K562 (cell line): Measurements from ENCODE around the gene RNF13. TPM values are rescaled to one million over a fixed set of nuclear protein-coding genes. Genes with fewer than 3 reads are reported as not detected.
"Not testable (repeated sequence)": the region's sequence is repeated elsewhere in the genome, so short reads cannot be mapped to it uniquely, and the experiment has no call there.

Experiments used
- ATAC-seq: fragments of 200-7000 bp; cut with Tn5 transposase; 3 replicates; pipeline ENCODE4 v1.9.1; 2020; ENCODE audit warnings: moderate library complexity
- BruUV-seq: library from RNA; stranded (reverse); fragments of 400-500 nt; replicated peaks from 2 replicates; lab custom pipeline; 2021; lab: Mats Ljungman, UMichigan
- CTCF ChIA-PET: fragments of 300-600 bp; formaldehyde crosslinking; extraction: SDS; loops from one replicate; lab custom pipeline; 2021; ENCODE audit warnings: low intra/inter-chr PET ratio; lab: Yijun Ruan, JAX
- POLR2A ChIA-PET: fragments of 300-600, 350-650 bp; sonication (Branson Sonifier 250); formaldehyde crosslinking; extraction: SDS; loops from one replicate; lab custom pipeline; 2021; ENCODE audit warnings: antibody characterized with exemption, inconsistent platforms; lab: Yijun Ruan, JAX
- DNase-seq, 4 experiments: peaks; one replicate each; pipeline versions ENCODE4 v3.0.0 to v3.0.0-alpha.2; 2011 to 2018; ENCODE audit warnings: low spot score in 3 of 4, mixed read lengths in 3 of 4; ENCODE audit errors: extremely low read depth in 1 of 4
- FAIRE-seq: peaks from 2 replicates; lab custom pipeline; 2011; peaks lifted over from hg19 to GRCh38; lab: Jason Lieb, UNC
- H2AFZ ChIP-seq: 2 replicates; pipeline ENCODE4 v1.6.0; 2011; ENCODE audit warnings: low read depth, low read length, control low read depth, inconsistent platforms
- H3K27ac ChIP-seq: fragments of 200-600 bp; 3 replicates; pipeline ENCODE4 v1.8.0; 2011; ENCODE audit warnings: low read depth, mild to moderate bottlenecking, control low read depth, inconsistent platforms, low read length, moderate library complexity, mixed read lengths; ENCODE audit errors: extremely low read depth
- H3K27me3 ChIP-seq, 2 experiments: fragments of 300-600 bp in 1 of 2; 2 replicates in 1 of 2; 3 replicates in 1 of 2; pipeline versions ENCODE4 v1.6.0 to v1.8.0; 2011; ENCODE audit warnings: inconsistent platforms in 2 of 2, low read length in 2 of 2, mild to moderate bottlenecking in 1 of 2, mixed read lengths in 1 of 2, moderate library complexity in 1 of 2; ENCODE audit not compliant: control insufficient read depth in 2 of 2, insufficient read depth in 2 of 2
- H3K36me3 ChIP-seq: fragments of 300-600 bp; 3 replicates; pipeline ENCODE4 v1.8.0; 2011; ENCODE audit warnings: mild to moderate bottlenecking, low read length, inconsistent platforms; ENCODE audit not compliant: control insufficient read depth, insufficient read depth
- H3K4me1 ChIP-seq, 2 experiments: fragments of 200-600 bp in 1 of 2; replicated peaks in 1 of 2; 2 replicates in 1 of 2; 3 replicates in 1 of 2; pipeline versions ENCODE4 v1.5.1 to v1.8.0; 2011; ENCODE audit warnings: inconsistent platforms in 2 of 2, low read length in 2 of 2, mild to moderate bottlenecking in 1 of 2, mixed read lengths in 1 of 2, moderate library complexity in 1 of 2; ENCODE audit not compliant: control insufficient read depth in 2 of 2, insufficient read depth in 2 of 2
- H3K4me2 ChIP-seq: 2 replicates; pipeline ENCODE4 v1.6.1; 2011; ENCODE audit warnings: low read length, control low read depth, inconsistent platforms, mixed read lengths; ENCODE audit not compliant: insufficient read depth
- H3K4me3 ChIP-seq: fragments of 200-600 bp; sonication (generic), shearing (Covaris generic); 2 replicates; pipeline ENCODE4 v1.5.1; 2016; ENCODE audit warnings: control low read depth, inconsistent platforms
- H3K79me2 ChIP-seq: fragments of 200-600 bp; 3 replicates; pipeline ENCODE4 v1.8.0; 2011; ENCODE audit warnings: low read length, inconsistent platforms; ENCODE audit not compliant: control insufficient read depth, insufficient read depth
- H3K9ac ChIP-seq, 2 experiments: 2 replicates each; pipeline versions ENCODE4 v1.6.0 to v1.6.1; 2011; ENCODE audit warnings: low read depth in 2 of 2, low read length in 2 of 2, control low read depth in 1 of 2, inconsistent platforms in 1 of 2, mild to moderate bottlenecking in 1 of 2, mixed read lengths in 1 of 2; ENCODE audit not compliant: insufficient read depth in 1 of 2
- H3K9me1 ChIP-seq: one replicate; pipeline ENCODE4 v1.6.0; 2011; ENCODE audit warnings: inconsistent platforms, mild to moderate bottlenecking, low read length, moderate library complexity; ENCODE audit not compliant: control insufficient read depth, insufficient read depth
- H3K9me3 ChIP-seq: replicated peaks from 2 replicates; pipeline ENCODE4 v1.5.1; 2011; ENCODE audit warnings: low read depth, low read length, inconsistent platforms; ENCODE audit not compliant: control insufficient read depth, insufficient read depth
- H4K20me1 ChIP-seq: replicated peaks from 2 replicates; pipeline ENCODE4 v1.6.1; 2011; ENCODE audit warnings: low read length, inconsistent platforms, mixed read lengths; ENCODE audit not compliant: control insufficient read depth, insufficient read depth
- CBX8 ChIP-seq: fragments of 200-600 bp; sonication (generic); IDR thresholded peaks from 2 replicates; pipeline ENCODE4 v1.6.1; 2012; ENCODE audit warnings: borderline replicate concordance, mixed run types, low read depth, mild to moderate bottlenecking, moderate library complexity, mixed read lengths, low read length, control low read depth, inconsistent platforms; ENCODE audit not compliant: poor library complexity, severe bottlenecking; ENCODE audit errors: extremely low read depth
- ERF ChIP-seq: fragments of 450-650 bp; formaldehyde crosslinking; IDR thresholded peaks from 2 replicates; pipeline ENCODE4 v1.4.0; 2020; ENCODE audit warnings: mild to moderate bottlenecking, mixed read lengths
- FIP1L1 ChIP-seq: fragments of 200-400 bp; formaldehyde crosslinking; IDR thresholded peaks from 2 replicates; pipeline ENCODE4 v1.6.1; 2018; ENCODE audit warnings: mild to moderate bottlenecking, low read depth, low read length; ENCODE audit not compliant: poor library complexity, severe bottlenecking
- HIVEP1 ChIP-seq: fragments of 250-450 bp; sonication (Bioruptor Pico); IDR thresholded peaks from 2 replicates; pipeline ENCODE4 v1.4.0; 2020; ENCODE audit warnings: mild to moderate bottlenecking
- LCOR ChIP-seq: sonication (generic); formaldehyde crosslinking; IDR thresholded peaks from 2 replicates; pipeline ENCODE4 v1.8.0; 2022; ENCODE audit warnings: mild to moderate bottlenecking, missing genetic modification reagents
- MCM2 ChIP-seq: fragments of 450-650 bp; IDR thresholded peaks from 2 replicates; pipeline ENCODE4 v1.6.1; 2017; ENCODE audit warnings: low read depth, mild to moderate bottlenecking
- PML ChIP-seq: IDR thresholded peaks from 2 replicates; pipeline ENCODE4 v1.6.1; 2012; ENCODE audit warnings: low read length, inconsistent platforms
- PPARD ChIP-seq: fragments of 250-450 bp; sonication (Bioruptor Pico); IDR thresholded peaks from 2 replicates; pipeline ENCODE4 v1.8.0; 2022; ENCODE audit warnings: inconsistent platforms, mild to moderate bottlenecking, moderate library complexity
- RCOR1 ChIP-seq, 2 experiments: IDR thresholded peaks; 2 replicates each; pipeline ENCODE4 v1.6.1; 2012; ENCODE audit warnings: low read depth in 2 of 2, low read length in 2 of 2, borderline replicate concordance in 1 of 2, improper control_type of control experiment in 1 of 2
- ZNF384 ChIP-seq: IDR thresholded peaks from 2 replicates; pipeline ENCODE4 v1.6.1; 2012; ENCODE audit warnings: low read depth, low read length, improper control_type of control experiment
- ZNF583 ChIP-seq: fragments of 250-450 bp; sonication (Bioruptor Pico); IDR thresholded peaks from 2 replicates; pipeline ENCODE4 v1.4.0; 2020
- ZNF79 ChIP-seq: fragments of 250-450 bp; sonication (Bioruptor Pico); IDR thresholded peaks from 2 replicates; pipeline ENCODE4 v1.4.0; 2020; ENCODE audit warnings: low read depth, mild to moderate bottlenecking, moderate library complexity
- ZNF830 ChIP-seq: fragments of 250-450 bp; sonication (Bioruptor Pico); IDR thresholded peaks from 2 replicates; pipeline ENCODE4 v1.5.0; 2021; ENCODE audit warnings: mild to moderate bottlenecking
- WGBS: fragments of 100-300 bp; shearing (Covaris generic); methylation state at CpG from one replicate; pipeline ENCODE4 v1.1.6; 2016; ENCODE audit warnings: low coverage, mixed read lengths; ENCODE audit not compliant: insufficient coverage; ENCODE audit errors: missing lambda C conversion rate; 5-methylcytosine and 5-hydroxymethylcytosine counted together
- in situ Hi-C: fragments of 300-500 bp; cut with MboI; formaldehyde crosslinking; loops from 4 replicates; pipeline ENCODE4 v1.15.0; 2018; ENCODE audit warnings: inconsistent platforms, mixed read lengths
- intact Hi-C: fragments of 100-400 bp; cut with micrococcal nuclease; formaldehyde crosslinking; loops from 2 replicates; pipeline ENCODE4 v1.14.2; 2022
- polyA plus RNA-seq, 8 experiments: library from polyadenylated mRNA; depleted of rRNA in 4 of 8; stranded (reverse) in 5 of 8; unstranded in 3 of 8; fragments of >200 nt; fragmentation: Nextera tagmentation in 2 of 8; fragmentation: Illumina TruSeq in 1 of 8; extraction: Ambion mirVana in 2 of 8; extraction: Trizol in 1 of 8; gene quantifications; 2 replicates each; pipeline versions ENCODE4 v1.2.1 to v1.2.3, GENCODE V29; 2011 to 2014; ENCODE audit warnings: inconsistent platforms in 1 of 8, missing spikeins in 1 of 8
- total RNA-seq, 7 experiments: library from RNA; depleted of rRNA in 6 of 7; stranded (reverse); fragments of >200 nt in 6 of 7; fragmentation: Illumina TruSeq in 2 of 7; extraction: Trizol in 2 of 7; gene quantifications; 2 replicates each; pipeline versions ENCODE4 v1.2.1 to v1.2.3, GENCODE V29; 2011 to 2021; ENCODE audit warnings: low replicate concordance in 1 of 7
- TF ChIP-seq, protein P1 (sequence below): fragments of 250-450 bp; sonication (Bioruptor Pico); IDR thresholded peaks from 2 replicates; pipeline ENCODE4 v1.4.0; 2020; ENCODE audit warnings: mild to moderate bottlenecking, moderate library complexity
- TF ChIP-seq, protein P2 (sequence below): fragments of 450-650 bp; IDR thresholded peaks from 2 replicates; pipeline ENCODE4 v1.6.1; 2016; ENCODE audit warnings: missing biosample characterization, missing genetic modification characterization

RNF13 gene
- total and polyA plus RNA-seq, 9 of the 15 experiments (the other 6 are each of a cell fraction or from before 2014, with no cell fraction given), result 12.7 to 35.8 (median 18.9) TPM

DNA sequence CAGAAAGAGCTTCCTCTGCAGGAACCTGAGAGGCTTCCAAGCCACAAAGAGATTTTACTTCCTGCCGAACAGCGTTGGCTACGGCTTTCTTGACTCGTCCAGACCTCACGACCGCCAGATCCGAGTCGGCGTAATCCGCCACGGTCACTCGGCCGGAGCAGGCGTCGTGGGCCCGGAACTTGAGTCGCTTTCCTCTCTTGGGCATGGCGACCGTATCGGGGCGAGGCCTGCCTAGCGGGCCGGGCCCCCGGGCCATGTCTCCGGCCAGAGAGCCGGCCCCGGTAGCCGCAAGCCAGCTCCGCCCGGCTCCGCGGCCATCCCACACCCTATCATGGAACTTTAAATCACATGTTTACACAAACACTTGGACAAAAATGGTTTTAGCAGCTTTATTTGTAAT is 170.0 kb downstream of the RNF13 start:
- H3K27me3 ChIP-seq, DNase-seq, BruUV-seq, H4K20me1 ChIP-seq, H3K9me3 ChIP-seq, H3K4me2 ChIP-seq, H3K4me1 ChIP-seq, H3K4me3 ChIP-seq, CTCF ChIA-PET, H2AFZ ChIP-seq, H3K36me3 ChIP-seq, H3K79me2 ChIP-seq, H3K9me1 ChIP-seq, H3K27ac ChIP-seq, FAIRE-seq, H3K9ac ChIP-seq, intact Hi-C loops, ATAC-seq, in situ Hi-C loops: not testable (repeated sequence)
- WGBS, result 27% methylated on average over 17 of the region's 32 CpGs
- POLR2A ChIA-PET, result interaction anchor here (0.6 kb wide), 1 partner anchor 136 kb away, joined by 3 read pairs; no protein-coding TSS in a partner anchor

DNA sequence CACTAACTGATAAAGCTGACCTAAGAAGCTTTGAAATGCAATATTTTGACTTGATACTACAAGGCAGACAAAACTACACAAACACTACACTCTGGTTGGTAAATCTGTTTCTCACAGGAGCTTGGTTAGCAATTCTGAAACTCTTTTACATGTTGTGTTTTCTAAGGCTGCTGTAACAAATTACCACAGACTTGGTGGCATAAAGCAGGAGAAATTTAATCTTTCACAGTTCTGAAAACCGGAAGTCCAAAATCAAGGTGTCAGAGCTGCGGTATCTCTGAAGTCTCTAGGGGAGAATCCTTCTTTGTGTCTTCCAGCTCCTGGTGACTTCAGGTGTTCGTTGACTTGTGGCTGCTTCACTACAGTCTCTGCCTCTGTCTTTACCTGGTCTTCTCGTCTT is 170.6 kb downstream of the RNF13 start:
- BruUV-seq, result no TSS peak
- no peak overlapping the region for H3K27ac ChIP-seq
- H3K9me1 ChIP-seq, result no peaks in the 10 kb centered on the region
- no peaks in the 10 kb centered on the region for H4K20me1 ChIP-seq
- no peak overlapping the region for H3K9ac ChIP-seq
- no peaks in the 10 kb centered on the region for H3K9me3 ChIP-seq
- WGBS, result 5% methylated on average over 4 of the region's 4 CpGs
- ATAC-seq (no peak), FAIRE-seq (no peak), DNase-seq (no peak)
- H3K4me2 ChIP-seq, result no peak overlapping the region
- in situ Hi-C loops (no loop called here), intact Hi-C loops (no loop called here)
- H3K79me2 ChIP-seq, result no peaks in the 10 kb centered on the region
- ChIA-PET POLR2A (interaction anchor here (0.6 kb wide), 1 partner anchor 136 kb away, joined by 3 read pairs; no protein-coding TSS in a partner anchor), CTCF (no interaction called here)
- H3K4me3 ChIP-seq, result no peak overlapping the region
- H3K36me3 ChIP-seq, result no peaks in the 10 kb centered on the region
- H3K27me3 ChIP-seq, result no peaks in the 10 kb centered on the region
- H3K4me1 ChIP-seq, result no peaks in the 10 kb centered on the region; a peak in 1 of 5 replicates
- H2AFZ ChIP-seq, result no peak overlapping the region
- TF ChIP-seq CBX8 (no peak), MCM2 (no peak), PPARD (CRISPR knock-in tag) (no peak), LCOR (CRISPR knock-in tag) (no peak), ERF (CRISPR knock-in tag) (no peak), RCOR1 (IDR thresholded peaks at IDR 0.05; ENCODE audit: borderline replicate concordance in 1 of 2, low read depth in 2 of 2, low read length in 2 of 2) (no peak), ZNF583 (CRISPR knock-in tag) (no peak), ZNF830 (CRISPR knock-in tag) (no peak), ZNF384 (no peak), FIP1L1 (no peak), HIVEP1 (CRISPR knock-in tag) (no peak), PML (no peak), ZNF79 (CRISPR knock-in tag) (no peak)
- TF ChIP-seq, protein P1, sequence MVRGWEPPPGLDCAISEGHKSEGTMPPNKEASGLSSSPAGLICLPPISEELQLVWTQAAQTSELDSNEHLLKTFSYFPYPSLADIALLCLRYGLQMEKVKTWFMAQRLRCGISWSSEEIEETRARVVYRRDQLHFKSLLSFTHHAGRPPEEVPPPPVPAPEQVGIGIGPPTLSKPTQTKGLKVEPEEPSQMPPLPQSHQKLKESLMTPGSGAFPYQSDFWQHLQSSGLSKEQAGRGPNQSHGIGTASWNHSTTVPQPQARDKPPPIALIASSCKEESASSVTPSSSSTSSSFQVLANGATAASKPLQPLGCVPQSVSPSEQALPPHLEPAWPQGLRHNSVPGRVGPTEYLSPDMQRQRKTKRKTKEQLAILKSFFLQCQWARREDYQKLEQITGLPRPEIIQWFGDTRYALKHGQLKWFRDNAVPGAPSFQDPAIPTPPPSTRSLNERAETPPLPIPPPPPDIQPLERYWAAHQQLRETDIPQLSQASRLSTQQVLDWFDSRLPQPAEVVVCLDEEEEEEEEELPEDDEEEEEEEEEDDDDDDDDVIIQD (CRISPR knock-in tag), result no peak
- TF ChIP-seq, protein P2, sequence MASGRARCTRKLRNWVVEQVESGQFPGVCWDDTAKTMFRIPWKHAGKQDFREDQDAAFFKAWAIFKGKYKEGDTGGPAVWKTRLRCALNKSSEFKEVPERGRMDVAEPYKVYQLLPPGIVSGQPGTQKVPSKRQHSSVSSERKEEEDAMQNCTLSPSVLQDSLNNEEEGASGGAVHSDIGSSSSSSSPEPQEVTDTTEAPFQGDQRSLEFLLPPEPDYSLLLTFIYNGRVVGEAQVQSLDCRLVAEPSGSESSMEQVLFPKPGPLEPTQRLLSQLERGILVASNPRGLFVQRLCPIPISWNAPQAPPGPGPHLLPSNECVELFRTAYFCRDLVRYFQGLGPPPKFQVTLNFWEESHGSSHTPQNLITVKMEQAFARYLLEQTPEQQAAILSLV (tag), result no peak
